Transverse colon (tissue), 4 donors: Measurements from ENCODE around the gene MVD. TPM values are rescaled to one million over a fixed set of nuclear protein-coding genes. Genes with fewer than 3 reads are reported as not detected.
A peak's percentile ranks its signal among the peaks of the same experiment; 100 is the strongest.

Experiments
- DNase-seq: peaks from one replicate; pipeline ENCODE4 v3.0.0-alpha.2; 2019
- H3K27ac ChIP-seq, 4 donors: fragments of 200-600 bp; sonication (generic); 2 replicates each; pipeline ENCODE4 v1.5.1; 2016 to 2018; ENCODE audit warnings: inconsistent platforms in 4 of 4
- H3K27me3 ChIP-seq: fragments of 200-600 bp; sonication (generic); 2 replicates; pipeline ENCODE4 v1.5.1; 2017; ENCODE audit warnings: inconsistent platforms
- H3K36me3 ChIP-seq, 4 donors: fragments of 200-600 bp; sonication (generic); 2 replicates each; pipeline ENCODE4 v1.5.1; 2017 to 2019; ENCODE audit warnings: inconsistent platforms in 4 of 4
- H3K4me1 ChIP-seq, 4 donors: fragments of 200-600 bp; sonication (generic); 2 replicates each; pipeline ENCODE4 v1.5.1; 2017 to 2020; ENCODE audit warnings: inconsistent platforms in 4 of 4
- H3K4me3 ChIP-seq, 4 donors: fragments of 200-600 bp; sonication (generic); 1 replicate in 1 of 4; 2 replicates in 3 of 4; pipeline versions ENCODE4 v1.5.1 to v1.6.1; 2017 to 2019; ENCODE audit warnings: inconsistent platforms in 4 of 4
- H3K9me3 ChIP-seq, 2 donors: fragments of 200-600 bp; sonication (generic); 2 replicates each; pipeline ENCODE4 v1.5.1; 2017 to 2019; ENCODE audit warnings: inconsistent platforms in 2 of 2
- CTCF ChIP-seq, 5 experiments: fragments of 200-600 bp in 3 of 5; fragments of 450-650 bp in 2 of 5; sonication (generic) in 3 of 5; IDR thresholded peaks; 1 replicate in 2 of 5; 2 replicates in 3 of 5; pipeline ENCODE4 v1.5.1; 2016 to 2017; ENCODE audit warnings: antibody characterized with exemption in 5 of 5, inconsistent platforms in 3 of 5, mild to moderate bottlenecking in 2 of 5, moderate library complexity in 1 of 5
- EP300 ChIP-seq: sonication (generic); formaldehyde crosslinking; IDR thresholded peaks from one replicate; pipeline ENCODE4 v1.6.1; 2017; ENCODE audit warnings: antibody characterized with exemption, low read depth
- POLR2A ChIP-seq: fragments of 450-650 bp; IDR thresholded peaks from one replicate; pipeline ENCODE4 v1.6.1; 2016; ENCODE audit warnings: antibody characterized with exemption, mild to moderate bottlenecking, moderate library complexity
- POLR2AphosphoS5 ChIP-seq, 3 donors: sonication (generic); formaldehyde crosslinking; IDR thresholded peaks; one replicate each; pipeline ENCODE4 v1.6.1; 2016; ENCODE audit warnings: antibody characterized with exemption in 3 of 3
- WGBS, 2 donors: methylation state at CpG; one replicate each; pipeline ENCODE4 v1.1.5; 2018; ENCODE audit warnings: low coverage in 1 of 2; 5-methylcytosine and 5-hydroxymethylcytosine counted together
- in situ Hi-C, 4 donors: fragments of 200-750 bp; cut with MboI; loops; one replicate each; pipeline versions ENCODE4 v1.15.0 to v1.15.1; 2017; ENCODE audit warnings: low sequenced_read_pairs in 3 of 4, low pct_ligation_motif_present in 1 of 4, low pct_unique_long_range_greater_than_20kb in 1 of 4
- intact Hi-C: fragments of 100-400 bp; cut with DNase I; formaldehyde crosslinking; loops from one replicate; pipeline ENCODE4 v1.15.1; 2023; ENCODE audit warnings: low total_unique reads
- total RNA-seq, 4 donors: library from RNA; depleted of rRNA; stranded (reverse); fragments of >200 nt; gene quantifications; one replicate each; pipeline ENCODE4 v1.1.0, GENCODE V29; 2016

The MVD gene
- total RNA-seq, 4 donors from 2014 or later = 20.5 to 75.6 (median 47.3) TPM

GRCh38 chr16:88676502-88677242, 13.8 kb upstream of the MVD start:
- in situ Hi-C loops (no loop called here), intact Hi-C loops (no loop called here)
- WGBS, 2 donors = 85% methylated on average over 20 of the region's 22 CpGs; no CpG with 5 or more reads in 1 of the 2 donors
- H3K36me3 ChIP-seq = no peaks in the 10 kb centered on the region
- H3K9me3 ChIP-seq = no peaks in the 10 kb centered on the region
- TF ChIP-seq POLR2AphosphoS5 (IDR thresholded peaks at IDR 0.05) (no peak), POLR2A (no peak), CTCF (IDR thresholded peaks at IDR 0.05) (no peak), EP300 (no peak)
- peaks cover 27% of the 10 kb centered on the region for H3K27me3 ChIP-seq
- no peak for DNase-seq
- no peak overlapping the region for H3K4me3 ChIP-seq
- H3K4me1 ChIP-seq = peaks cover 0 to 10% (median 3%) of the 10 kb centered on the region in 4 donors
- H3K27ac ChIP-seq = no peak overlapping the region

GRCh38 chr16:88673716-88674379, 11.0 kb upstream of the MVD start:
- no peaks in the 10 kb centered on the region for H3K36me3 ChIP-seq
- H3K4me3 ChIP-seq = no peak overlapping the region
- no peaks in the 10 kb centered on the region for H3K4me1 ChIP-seq
- H3K9me3 ChIP-seq = no peaks in the 10 kb centered on the region
- intact Hi-C loops = no loop called here
- 60 to 89% methylated on average over 1 to 19 of the region's 19 CpGs for WGBS, 2 donors
- TF ChIP-seq POLR2A (no peak), POLR2AphosphoS5 (IDR thresholded peaks at IDR 0.05) (no peak), CTCF (IDR thresholded peaks at IDR 0.05) (no peak), EP300 (no peak)
- in situ Hi-C loops = no loop called here
- H3K27ac ChIP-seq = no peak overlapping the region
- DNase-seq = no peak
- H3K27me3 ChIP-seq = peaks cover 9% of the 10 kb centered on the region

GRCh38 chr16:88672776-88673175, 9.9 kb upstream of the MVD start:
- H3K27ac ChIP-seq = no peak overlapping the region

More at GRCh38 chr16:88672776-88673175, 9.9 kb upstream of the MVD start:
- Histone ChIP-seq H3K36me3 (no peaks in the 10 kb centered on the region), H3K27me3 (no peaks in the 10 kb centered on the region), H3K9me3 (no peaks in the 10 kb centered on the region), H3K4me1 (no peaks in the 10 kb centered on the region), H3K4me3 (no peak overlapping the region)
- DNase-seq = no peak
- in situ Hi-C loops (no loop called here), intact Hi-C loops (no loop called here)
- 53% methylated on average over 11 of the region's 11 CpGs; no CpG with 5 or more reads in 1 of the 2 donors for whole genome bisulfite sequencing, 2 donors
- peak in 4 of 5 experiments; percentile 6 to 33 (median 29) for TF ChIP-seq CTCF (IDR thresholded peaks at IDR 0.05)
- no peak for TF ChIP-seq POLR2A
